Ishikawa (cell line): ENCODE results near the gene SLC33A1.

Source experiments
- CEBPB ChIP-seq: IDR thresholded peaks from 2 replicates; pipeline ENCODE4 v1.6.1; 2012
- CREB1 ChIP-seq: IDR thresholded peaks from 2 replicates; pipeline ENCODE4 v1.6.1; 2012; ENCODE audit warnings: low read depth
- EGR1 ChIP-seq: IDR thresholded peaks from 2 replicates; pipeline ENCODE4 v1.6.1; 2012
- EP300 ChIP-seq: IDR thresholded peaks from 2 replicates; pipeline ENCODE4 v1.6.1; 2012; ENCODE audit warnings: borderline replicate concordance
- FOXM1 ChIP-seq: IDR thresholded peaks from 2 replicates; pipeline ENCODE4 v1.6.1; 2012; ENCODE audit warnings: low read depth, borderline replicate concordance
- MAX ChIP-seq: IDR thresholded peaks from 2 replicates; pipeline ENCODE4 v1.6.1; 2012
- NFIC ChIP-seq: IDR thresholded peaks from 2 replicates; pipeline ENCODE4 v1.6.1; 2012
- RAD21 ChIP-seq: IDR thresholded peaks from 2 replicates; pipeline ENCODE4 v1.6.1; 2012; ENCODE audit warnings: low read depth
- REST ChIP-seq: IDR thresholded peaks from 2 replicates; pipeline ENCODE4 v1.6.1; 2012; ENCODE audit warnings: low read depth, mild to moderate bottlenecking
- TAF1 ChIP-seq: IDR thresholded peaks from 2 replicates; pipeline ENCODE4 v1.6.1; 2012; ENCODE audit warnings: low read depth, mild to moderate bottlenecking
- TCF12 ChIP-seq: IDR thresholded peaks from 2 replicates; pipeline ENCODE4 v1.6.1; 2012; ENCODE audit warnings: low read depth
- TEAD4 ChIP-seq: IDR thresholded peaks from 2 replicates; pipeline ENCODE4 v1.6.1; 2012
- USF1 ChIP-seq: IDR thresholded peaks from 2 replicates; pipeline ENCODE4 v1.6.1; 2012
- YY1 ChIP-seq: IDR thresholded peaks from 2 replicates; pipeline ENCODE4 v1.6.1; 2012; ENCODE audit warnings: low read depth
- ZBTB7A ChIP-seq: IDR thresholded peaks from 2 replicates; pipeline ENCODE4 v1.6.1; 2012; ENCODE audit warnings: low read depth

Gene SLC33A1

GRCh38 chr3:155880286-155880685, 26.1 kb upstream of the SLC33A1 start:
- no peak for TF ChIP-seq EP300
- TF ChIP-seq EGR1, result no peak
- no peak for TF ChIP-seq NFIC
- TF ChIP-seq TEAD4, result no peak
- TF ChIP-seq RAD21, result no peak
- no peak for TF ChIP-seq TAF1
- no peak for TF ChIP-seq FOXM1
- TF ChIP-seq USF1, result no peak
- TF ChIP-seq MAX, result no peak
- no peak for TF ChIP-seq CEBPB
- no peak for TF ChIP-seq TCF12
- TF ChIP-seq CREB1, result no peak
- TF ChIP-seq YY1, result no peak

- no peak for TF ChIP-seq TAF1
- no peak for TF ChIP-seq EGR1
- TF ChIP-seq FOXM1, result no peak
- TF ChIP-seq RAD21, result no peak
- no peak for TF ChIP-seq CEBPB
- no peak for TF ChIP-seq USF1
- no peak for TF ChIP-seq EP300
- no peak for TF ChIP-seq ZBTB7A
- no peak for TF ChIP-seq MAX
- no peak for TF ChIP-seq YY1
These were observed 22.3 kb upstream of the SLC33A1 start for GRCh38 chr3:155876503-155876902.

- no peak for TF ChIP-seq REST
- no peak for TF ChIP-seq ZBTB7A
- no peak for TF ChIP-seq YY1
- TF ChIP-seq MAX, result no peak
- no peak for TF ChIP-seq TCF12
- TF ChIP-seq CREB1, result no peak
- no peak for TF ChIP-seq CEBPB
- no peak for TF ChIP-seq EP300
- TF ChIP-seq TEAD4, result no peak
- TF ChIP-seq EGR1, result no peak
- no peak for TF ChIP-seq FOXM1
- no peak for TF ChIP-seq NFIC
These were observed 21.8 kb upstream of the SLC33A1 start for GRCh38 chr3:155876037-155876436.

GRCh38 chr3:155872904-155873646, 18.8 kb upstream of the SLC33A1 start:
- TF ChIP-seq ZBTB7A (no peak), CREB1 (no peak), TCF12 (no peak), EGR1 (no peak), NFIC (no peak), TEAD4 (no peak), EP300 (no peak), CEBPB (no peak), FOXM1 (no peak), REST (no peak), YY1 (no peak), RAD21 (no peak), TAF1 (no peak), USF1 (no peak), MAX (no peak)

GRCh38 chr3:155871746-155872158, 17.5 kb upstream of the SLC33A1 start:
- no peak; the same call in 1 of the 2 replicates for TF ChIP-seq TAF1
- no peak for TF ChIP-seq RAD21
- TF ChIP-seq MAX, result no peak
- no peak for TF ChIP-seq REST
- no peak for TF ChIP-seq FOXM1
- TF ChIP-seq EGR1, result no peak
- TF ChIP-seq ZBTB7A, result no peak
- TF ChIP-seq TCF12, result no peak
- no peak for TF ChIP-seq CREB1
- TF ChIP-seq EP300, result no peak
- no peak for TF ChIP-seq USF1
- no peak for TF ChIP-seq TEAD4
- no peak for TF ChIP-seq CEBPB
- no peak for TF ChIP-seq NFIC
- TF ChIP-seq YY1, result no peak
